Keratinocyte (primary cell): Measurements from ENCODE around the gene CFAP46.

ENCODE experiments used
- CTCF ChIP-seq, 3 experiments: IDR thresholded peaks in 1 of 3; conservative IDR thresholded peaks in 1 of 3; optimal IDR thresholded peaks in 1 of 3; 2 replicates in 2 of 3; 3 replicates in 1 of 3; pipeline versions ENCODE3 to v1.5.1; 2011; ENCODE audit warnings: low read length in 3 of 3, mild to moderate bottlenecking in 3 of 3, moderate library complexity in 2 of 3, control low read depth in 1 of 3, inconsistent platforms in 1 of 3; ENCODE audit not compliant: insufficient read depth in 2 of 3; ENCODE audit errors: extremely low read depth in 1 of 3
- EZH2 ChIP-seq: IDR thresholded peaks from one replicate; pipeline ENCODE4 v1.6.1; 2012; ENCODE audit warnings: inconsistent platforms, mild to moderate bottlenecking, low read length, moderate library complexity

- no peak for TF ChIP-seq CTCF (optimal IDR thresholded peaks at IDR 0.05 in 1 of 3, IDR thresholded peaks at IDR 0.05 in 1 of 3, conservative IDR thresholded peaks at IDR 0.05 in 1 of 3; ENCODE audit: extremely low read depth in 1 of 3, insufficient read depth in 2 of 3, low read length in 3 of 3)
- TF ChIP-seq EZH2, result no peak
Measured at GRCh38 chr10:132959559-132959961, 17.2 kb upstream of the CFAP46 start.
